Measurements from ENCODE around the gene CKAP2.

The CKAP2 gene

DNA sequence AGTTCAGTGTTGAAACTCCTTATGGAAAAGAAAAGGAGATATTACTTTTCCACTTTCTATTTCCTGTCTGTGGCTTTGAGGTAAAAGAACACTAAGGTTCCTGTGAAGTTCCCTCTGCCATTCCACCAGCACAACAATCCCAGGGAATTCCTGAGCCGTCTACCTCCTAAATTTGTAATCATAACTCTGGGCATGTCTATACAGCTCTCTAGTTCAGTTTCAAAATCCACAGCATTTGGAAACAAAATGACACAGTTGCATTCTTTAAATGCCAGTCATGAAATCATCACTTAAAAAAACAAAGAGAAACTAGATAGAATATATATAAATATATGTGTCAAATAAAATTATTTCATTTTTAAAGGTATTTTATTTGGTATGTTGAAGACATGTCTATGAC is 40.3 kb upstream of the CKAP2 start:
- no peaks in the 10 kb centered on the region for H3K4me1 ChIP-seq (ENCODE audit: low read length)
- no peak overlapping the region for H3K27ac ChIP-seq (ENCODE audit: low read length)
- H4K20me1 ChIP-seq (ENCODE audit: insufficient read depth, low read length): no peaks in the 10 kb centered on the region
- H3K4me2 ChIP-seq (ENCODE audit: low read depth, low read length): no peak overlapping the region
- DNase-seq: no peak
- no peak for TF ChIP-seq EZH2phosphoT487 (IDR thresholded peaks at IDR 0.05; ENCODE audit: low read length)
- TF ChIP-seq, protein P1, sequence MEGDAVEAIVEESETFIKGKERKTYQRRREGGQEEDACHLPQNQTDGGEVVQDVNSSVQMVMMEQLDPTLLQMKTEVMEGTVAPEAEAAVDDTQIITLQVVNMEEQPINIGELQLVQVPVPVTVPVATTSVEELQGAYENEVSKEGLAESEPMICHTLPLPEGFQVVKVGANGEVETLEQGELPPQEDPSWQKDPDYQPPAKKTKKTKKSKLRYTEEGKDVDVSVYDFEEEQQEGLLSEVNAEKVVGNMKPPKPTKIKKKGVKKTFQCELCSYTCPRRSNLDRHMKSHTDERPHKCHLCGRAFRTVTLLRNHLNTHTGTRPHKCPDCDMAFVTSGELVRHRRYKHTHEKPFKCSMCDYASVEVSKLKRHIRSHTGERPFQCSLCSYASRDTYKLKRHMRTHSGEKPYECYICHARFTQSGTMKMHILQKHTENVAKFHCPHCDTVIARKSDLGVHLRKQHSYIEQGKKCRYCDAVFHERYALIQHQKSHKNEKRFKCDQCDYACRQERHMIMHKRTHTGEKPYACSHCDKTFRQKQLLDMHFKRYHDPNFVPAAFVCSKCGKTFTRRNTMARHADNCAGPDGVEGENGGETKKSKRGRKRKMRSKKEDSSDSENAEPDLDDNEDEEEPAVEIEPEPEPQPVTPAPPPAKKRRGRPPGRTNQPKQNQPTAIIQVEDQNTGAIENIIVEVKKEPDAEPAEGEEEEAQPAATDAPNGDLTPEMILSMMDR (IDR thresholded peaks at IDR 0.05; ENCODE audit: low read length): no peak
- TF ChIP-seq EZH2 (optimal IDR thresholded peaks at IDR 0.05; ENCODE audit: low read depth, low read length): no peak
- no peak overlapping the region for H2AFZ ChIP-seq (ENCODE audit: low read length)
- H3F3A ChIP-seq (ENCODE audit: insufficient read depth, low read length): no peaks in the 10 kb centered on the region
- H3K9me2 ChIP-seq (replicated peaks; ENCODE audit: insufficient read depth, low read length): no peaks in the 10 kb centered on the region
- H3K9me3 ChIP-seq (replicated peaks; ENCODE audit: insufficient read depth, low read length): no peaks in the 10 kb centered on the region
- H3K36me3 ChIP-seq (replicated peaks; ENCODE audit: insufficient read depth, low read length): no peaks in the 10 kb centered on the region
- H3K27me3 ChIP-seq (replicated peaks; ENCODE audit: insufficient read depth, low read length): no peaks in the 10 kb centered on the region
- no peak overlapping the region for H3K4me3 ChIP-seq (ENCODE audit: low read length)
- no peak overlapping the region for H3K9ac ChIP-seq (ENCODE audit: low read length)
- H3K79me2 ChIP-seq (ENCODE audit: low read length): no peaks in the 10 kb centered on the region

DNA sequence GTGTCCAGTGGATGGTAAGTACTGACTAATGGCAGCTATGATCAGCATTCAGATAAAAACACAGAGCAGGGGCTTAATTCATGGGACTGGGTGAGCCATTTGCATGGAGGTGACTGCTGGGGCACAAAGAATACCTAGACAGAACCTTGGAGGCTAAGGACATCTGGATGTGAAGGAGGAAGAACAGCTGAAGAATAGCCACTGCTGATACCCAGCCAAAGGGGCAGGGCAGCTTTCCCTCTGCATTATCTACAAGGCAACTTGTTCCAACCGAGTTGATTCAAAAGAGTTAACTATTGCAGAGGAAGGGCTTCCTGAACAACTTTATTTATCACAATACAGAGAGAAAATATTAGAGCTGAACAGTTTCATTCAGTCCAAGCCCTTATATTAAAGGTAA is 36.2 kb upstream of the CKAP2 start:
- H3K9me3 ChIP-seq (replicated peaks; ENCODE audit: insufficient read depth, low read length): no peaks in the 10 kb centered on the region
- H3K9me2 ChIP-seq (replicated peaks; ENCODE audit: insufficient read depth, low read length): no peaks in the 10 kb centered on the region
- no peak overlapping the region for H2AFZ ChIP-seq (ENCODE audit: low read length)
- H3K36me3 ChIP-seq (replicated peaks; ENCODE audit: insufficient read depth, low read length): no peaks in the 10 kb centered on the region
- H3K27ac ChIP-seq (ENCODE audit: low read length): no peak overlapping the region
- TF ChIP-seq EZH2phosphoT487 (IDR thresholded peaks at IDR 0.05; ENCODE audit: low read length) (no peak), EZH2 (optimal IDR thresholded peaks at IDR 0.05; ENCODE audit: low read depth, low read length) (no peak)
- TF ChIP-seq, protein P1 (IDR thresholded peaks at IDR 0.05; ENCODE audit: low read length): no peak
- no peaks in the 10 kb centered on the region for H3K4me1 ChIP-seq (ENCODE audit: low read length)
- no peaks in the 10 kb centered on the region for H3F3A ChIP-seq (ENCODE audit: insufficient read depth, low read length)
- no peaks in the 10 kb centered on the region for H4K20me1 ChIP-seq (ENCODE audit: insufficient read depth, low read length)
- H3K9ac ChIP-seq (ENCODE audit: low read length): no peak overlapping the region
- H3K4me3 ChIP-seq (ENCODE audit: low read length): no peak overlapping the region
- no peaks in the 10 kb centered on the region for H3K27me3 ChIP-seq (replicated peaks; ENCODE audit: insufficient read depth, low read length)
- DNase-seq: no peak
- no peaks in the 10 kb centered on the region for H3K79me2 ChIP-seq (ENCODE audit: low read length)
- H3K4me2 ChIP-seq (ENCODE audit: low read depth, low read length): no peak overlapping the region

DNA sequence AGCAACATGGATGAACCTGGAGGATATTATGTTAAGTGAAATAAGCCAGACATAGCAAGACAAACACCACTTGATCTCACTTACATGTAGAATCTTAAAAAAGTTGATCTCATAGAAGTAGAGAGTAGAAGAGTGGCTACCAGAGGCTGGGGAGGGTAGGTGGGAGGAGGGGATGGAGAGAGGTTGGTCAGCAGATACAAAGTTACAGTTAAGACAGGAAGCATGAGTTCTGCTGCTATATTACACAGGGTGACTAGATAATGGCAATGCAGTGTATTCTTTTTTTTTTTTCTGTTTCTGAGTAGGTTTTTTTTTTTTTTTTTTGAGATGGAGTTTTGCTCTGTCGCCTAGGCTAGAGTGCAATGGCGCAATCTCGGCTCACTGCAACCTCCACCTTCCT is 34.1 kb upstream of the CKAP2 start:
- Histone ChIP-seq H3K36me3 (replicated peaks; ENCODE audit: insufficient read depth, low read length) (no peaks in the 10 kb centered on the region), H3K4me2 (ENCODE audit: low read depth, low read length) (no peak overlapping the region), H3K27me3 (replicated peaks; ENCODE audit: insufficient read depth, low read length) (no peaks in the 10 kb centered on the region), H3K9me3 (replicated peaks; ENCODE audit: insufficient read depth, low read length) (no peaks in the 10 kb centered on the region), H3K4me3 (ENCODE audit: low read length) (no peak overlapping the region), H3K9ac (ENCODE audit: low read length) (no peak overlapping the region), H3K9me2 (replicated peaks; ENCODE audit: insufficient read depth, low read length) (no peaks in the 10 kb centered on the region), H3K79me2 (ENCODE audit: low read length) (no peaks in the 10 kb centered on the region), H3F3A (ENCODE audit: insufficient read depth, low read length) (no peaks in the 10 kb centered on the region), H3K4me1 (ENCODE audit: low read length) (no peaks in the 10 kb centered on the region), H2AFZ (ENCODE audit: low read length) (no peak overlapping the region), H4K20me1 (ENCODE audit: insufficient read depth, low read length) (no peaks in the 10 kb centered on the region), H3K27ac (ENCODE audit: low read length) (no peak overlapping the region)
- no peak for DNase-seq
- TF ChIP-seq, protein P1 (IDR thresholded peaks at IDR 0.05; ENCODE audit: low read length): no peak
- TF ChIP-seq EZH2phosphoT487 (IDR thresholded peaks at IDR 0.05; ENCODE audit: low read length) (no peak), EZH2 (optimal IDR thresholded peaks at IDR 0.05; ENCODE audit: low read depth, low read length) (no peak)

Measured in MM.1S (cell line).